Endothelial cell (in vitro differentiated cells): ENCODE measurements around the gene APOA1. TPM values are rescaled to one million over a fixed set of nuclear protein-coding genes. Genes with fewer than 3 reads are reported as not detected.

Source experiments
- DNase-seq: peaks from one replicate; pipeline ENCODE4 v3.0.0; 2021; ENCODE audit warnings: low spot score
- H3K27ac Mint-ChIP-seq: one replicate; pipeline ENCODE4 v1.8.0; 2021; ENCODE audit warnings: mixed read lengths, inconsistent platforms; ENCODE audit not compliant: unreplicated experiment
- H3K27me3 Mint-ChIP-seq: one replicate; pipeline ENCODE4 v1.8.0; 2021; ENCODE audit warnings: mild to moderate bottlenecking, moderate library complexity, mixed read lengths, inconsistent platforms; ENCODE audit not compliant: unreplicated experiment
- H3K36me3 Mint-ChIP-seq: one replicate; pipeline ENCODE4 v1.8.0; 2021; ENCODE audit warnings: mild to moderate bottlenecking, low read depth, mixed read lengths, inconsistent platforms; ENCODE audit not compliant: unreplicated experiment
- H3K4me1 Mint-ChIP-seq: one replicate; pipeline ENCODE4 v1.8.0; 2021; ENCODE audit warnings: mild to moderate bottlenecking, mixed read lengths, inconsistent platforms; ENCODE audit not compliant: unreplicated experiment
- H3K4me3 Mint-ChIP-seq: one replicate; pipeline ENCODE4 v1.8.0; 2021; ENCODE audit warnings: mild to moderate bottlenecking, mixed read lengths, inconsistent platforms; ENCODE audit not compliant: unreplicated experiment
- H3K9me3 Mint-ChIP-seq: one replicate; pipeline ENCODE4 v1.8.0; 2021; ENCODE audit warnings: mixed read lengths, inconsistent platforms; ENCODE audit not compliant: unreplicated experiment
- CTCF ChIP-seq: fragments of 200-600 bp; sonication (generic); IDR thresholded peaks from one replicate; pipeline ENCODE4 v1.5.0; 2021; ENCODE audit warnings: antibody characterized with exemption; ENCODE audit not compliant: unreplicated experiment
- total RNA-seq: library from RNA; stranded (reverse); fragmentation: NEBNext Ultra II Directional; extraction: Animal tissue kit (Norgen Biotek cat#: 25700); gene quantifications from one replicate; pipeline ENCODE4 v1.2.1, GENCODE V29; 2021; ENCODE audit not compliant: unreplicated experiment

Gene APOA1
- total RNA-seq, 1 donor from 2014 or later = 1.2 TPM

GRCh38 chr11:116791002-116791812 lies 46.2 kb downstream of the APOA1 start:
- Mint-ChIP-seq H3K36me3 (no peaks in the 10 kb centered on the region), H3K4me3 (no peak overlapping the region), H3K9me3 (no peaks in the 10 kb centered on the region), H3K27me3 (peaks cover 8% of the 10 kb centered on the region), H3K4me1 (peaks cover 11% of the 10 kb centered on the region), H3K27ac (no peak overlapping the region)
- TF ChIP-seq CTCF = peak; percentile 82
- DNase-seq = peak; percentile 93

GRCh38 chr11:116790167-116791001 lies 47.0 kb downstream of the APOA1 start:
- Mint-ChIP-seq H3K27ac (no peak overlapping the region), H3K9me3 (no peaks in the 10 kb centered on the region), H3K27me3 (peaks cover 8% of the 10 kb centered on the region), H3K36me3 (peaks cover 2% of the 10 kb centered on the region), H3K4me3 (no peak overlapping the region), H3K4me1 (peaks cover 11% of the 10 kb centered on the region)
- TF ChIP-seq CTCF = no peak
- DNase-seq = no peak

GRCh38 chr11:116788975-116789374 lies 48.4 kb downstream of the APOA1 start:
- Mint-ChIP-seq H3K4me3 (peak overlapping the region; percentile 65), H3K27ac (no peak overlapping the region), H3K36me3 (peaks cover 14% of the 10 kb centered on the region), H3K9me3 (no peaks in the 10 kb centered on the region), H3K27me3 (peaks cover 8% of the 10 kb centered on the region), H3K4me1 (peaks cover 11% of the 10 kb centered on the region)
- TF ChIP-seq CTCF = no peak
- DNase-seq = no peak

GRCh38 chr11:116788534-116788933 lies 48.9 kb downstream of the APOA1 start:
- Mint-ChIP-seq H3K36me3 (peaks cover 15% of the 10 kb centered on the region), H3K9me3 (no peaks in the 10 kb centered on the region), H3K4me3 (peak overlapping the region; percentile 98), H3K27me3 (peaks cover 8% of the 10 kb centered on the region), H3K27ac (peak overlapping the region; percentile 85), H3K4me1 (peaks cover 11% of the 10 kb centered on the region)
- no peak for DNase-seq
- no peak for TF ChIP-seq CTCF
